Measurements from ENCODE around the gene IL1RAP. TPM values are rescaled to one million over a fixed set of nuclear protein-coding genes. Genes with fewer than 3 reads are reported as not detected.
A peak's percentile ranks its signal among the peaks of the same experiment; 100 is the strongest.

IL1RAP gene
- total RNA-seq, 1 donor from 2014 or later: 6.8 TPM

GRCh38 chr3:190560013-190560895 lies 46.4 kb downstream of the IL1RAP start:
- intact Hi-C loops (cut with DNase I): no loop called here
- no peak for DNase-seq (ENCODE audit: missing footprints)
- no peak for ATAC-seq

GRCh38 chr3:190562866-190563510 lies 49.1 kb downstream of the IL1RAP start:
- DNase-seq (ENCODE audit: missing footprints): no peak
- ATAC-seq: no peak
- intact Hi-C loops (cut with DNase I): no loop called here

DNA sequence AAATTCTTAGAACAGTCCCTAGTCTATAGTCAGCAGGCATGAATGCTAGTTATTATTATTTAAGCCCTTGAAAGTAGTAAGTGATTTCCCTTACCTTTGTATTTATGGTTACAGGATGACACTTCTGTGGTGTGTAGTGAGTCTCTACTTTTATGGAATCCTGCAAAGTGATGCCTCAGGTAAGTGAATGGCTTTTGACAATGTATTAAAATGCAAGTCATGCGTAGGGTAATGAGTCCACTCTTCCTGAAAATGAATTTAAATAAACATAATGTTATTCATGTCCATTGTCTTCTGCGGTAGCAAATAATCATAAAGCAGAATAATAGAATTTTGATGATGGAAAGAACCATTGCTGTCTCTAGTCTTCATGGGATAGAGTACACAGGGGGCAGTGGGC lies 50.3 kb downstream of the IL1RAP start:
- ATAC-seq: no peak
- intact Hi-C loops (cut with DNase I): no loop called here
- no peak for DNase-seq (ENCODE audit: missing footprints)

GRCh38 chr3:190566043-190566933 lies 52.4 kb downstream of the IL1RAP start:
- intact Hi-C loops (cut with DNase I): no loop called here

DNA sequence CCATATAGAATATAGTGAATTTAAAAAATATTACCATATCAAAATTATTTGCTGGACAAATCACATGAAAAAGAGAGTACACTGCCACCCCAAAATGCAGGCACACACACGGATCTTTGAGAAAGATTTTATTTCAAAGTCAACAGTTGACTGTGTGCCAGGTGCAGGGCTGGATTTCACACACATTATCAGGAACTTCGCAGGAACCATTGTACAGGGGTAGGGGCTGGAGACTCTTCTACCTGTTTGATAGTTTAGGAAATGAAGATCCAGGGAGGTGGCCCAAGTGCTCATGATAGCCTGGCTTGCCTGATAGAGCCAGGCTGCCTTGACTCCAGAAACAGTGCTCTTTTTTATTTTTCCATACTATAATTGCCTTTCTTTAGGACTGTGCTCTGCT lies 54.2 kb downstream of the IL1RAP start:
- intact Hi-C loops (cut with DNase I): no loop called here

More at GRCh38 chr3:190566043-190566933, 52.4 kb downstream of the IL1RAP start:
- peak; percentile 89 for ATAC-seq
- DNase-seq (ENCODE audit: missing footprints): peak; percentile 92

GRCh38 chr3:190574473-190574872 lies 60.6 kb downstream of the IL1RAP start:
- DNase-seq (ENCODE audit: missing footprints) (no peak), ATAC-seq (peak; percentile 44)
- intact Hi-C loops (cut with DNase I): no loop called here

More for the DNA sequence above, 54.2 kb downstream of the IL1RAP start:
- ATAC-seq (no peak), DNase-seq (ENCODE audit: missing footprints) (no peak)

DNA sequence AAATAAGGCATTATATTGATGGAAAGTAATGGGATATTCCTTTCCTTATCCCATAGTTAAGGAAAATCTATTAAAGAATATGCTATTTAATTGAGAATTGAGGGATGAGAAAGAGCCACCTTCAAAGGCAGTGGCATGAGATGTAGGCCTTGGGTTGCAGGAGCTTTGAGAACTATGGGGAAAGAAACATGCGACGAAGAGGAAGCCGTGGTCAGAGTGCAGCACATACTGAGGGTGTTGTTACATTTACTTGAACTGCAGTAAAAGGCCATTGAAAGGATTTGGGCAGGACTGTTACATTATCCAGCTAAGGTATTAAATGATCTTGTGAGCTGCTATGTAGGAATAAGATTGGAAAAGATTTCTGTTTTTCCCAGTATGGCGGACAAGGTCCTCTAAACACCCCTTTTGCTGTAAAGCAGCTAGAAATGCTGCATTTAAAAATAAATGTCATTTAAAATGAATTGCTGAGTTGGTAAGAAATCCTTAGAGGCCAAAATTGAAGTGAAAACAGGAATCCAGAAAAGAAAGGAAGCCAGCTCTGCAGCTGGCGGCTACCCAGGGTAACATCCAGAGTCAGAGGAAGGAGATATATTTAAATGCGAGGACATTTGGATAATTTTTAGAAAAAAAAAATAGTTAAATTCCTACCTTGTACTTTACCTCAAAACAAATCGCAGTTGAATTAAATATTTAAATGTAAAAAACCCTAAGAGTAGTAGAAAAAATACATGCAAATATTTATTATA lies 61.7 kb downstream of the IL1RAP start:
- ATAC-seq: peak; percentile 47
- intact Hi-C loops (cut with DNase I): no loop called here
- DNase-seq (ENCODE audit: missing footprints): no peak

- ATAC-seq (no peak), DNase-seq (ENCODE audit: missing footprints) (no peak)
- intact Hi-C loops (cut with DNase I): no loop called here
Observed at GRCh38 chr3:190577225-190577624, 63.3 kb downstream of the IL1RAP start.

GRCh38 chr3:190579514-190580137 lies 65.7 kb downstream of the IL1RAP start:
- ATAC-seq (no peak), DNase-seq (ENCODE audit: missing footprints) (no peak)
- intact Hi-C loops (cut with DNase I): no loop called here

DNA sequence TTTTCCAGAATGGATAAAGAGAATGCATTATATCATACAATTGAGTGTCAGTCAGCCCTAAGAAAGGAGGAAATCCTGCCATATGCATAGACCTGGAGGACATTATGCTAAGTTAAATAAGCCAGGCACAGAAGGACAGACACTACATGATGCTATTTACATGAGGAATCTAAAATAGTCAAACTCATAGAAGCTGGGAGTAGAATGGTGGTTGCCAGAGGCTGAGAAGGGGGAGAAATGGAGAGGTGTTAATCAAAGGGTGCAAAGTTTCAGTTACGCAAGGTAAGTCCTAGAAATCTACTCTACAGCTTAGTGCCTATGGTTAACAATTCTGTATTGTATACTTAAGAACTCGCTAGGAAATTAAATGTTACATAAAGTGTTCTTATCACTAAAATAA lies 66.5 kb downstream of the IL1RAP start:
- no peak for DNase-seq (ENCODE audit: missing footprints)
- intact Hi-C loops (cut with DNase I): no loop called here
- ATAC-seq: no peak

DNA sequence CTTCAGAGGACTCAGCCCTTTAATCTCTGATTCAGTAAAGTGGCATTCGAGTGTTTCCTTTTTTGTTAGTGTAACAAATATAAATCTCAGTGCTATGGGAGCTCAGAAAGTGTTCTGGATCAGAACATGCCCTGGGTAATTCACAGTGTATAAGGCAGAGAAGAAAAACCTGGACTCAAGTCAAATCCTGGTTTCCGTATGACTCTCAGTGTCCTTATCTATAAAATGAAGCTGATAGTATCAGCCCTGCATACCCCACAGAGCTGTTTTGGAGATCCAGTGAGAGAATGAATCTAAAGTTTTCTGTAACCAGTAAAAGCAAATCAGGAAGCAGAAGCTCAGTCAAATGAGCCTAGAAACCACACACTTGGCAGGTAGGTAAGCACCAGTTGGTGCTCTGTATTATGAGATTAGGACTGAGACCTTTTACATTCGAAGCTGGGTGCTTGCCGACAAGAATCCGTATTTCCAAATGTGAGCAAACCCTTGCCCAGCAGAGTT lies 67.2 kb downstream of the IL1RAP start:
- ATAC-seq (peak; percentile 71), DNase-seq (ENCODE audit: missing footprints) (no peak)
- intact Hi-C loops (cut with DNase I): no loop called here

- DNase-seq (ENCODE audit: missing footprints): no peak
- ATAC-seq: no peak
- intact Hi-C loops (cut with DNase I): no loop called here
Observed at GRCh38 chr3:190582667-190583066, 68.8 kb downstream of the IL1RAP start.

GRCh38 chr3:190585805-190586630 lies 72.1 kb downstream of the IL1RAP start:
- DNase-seq (ENCODE audit: missing footprints) (no peak), ATAC-seq (peak; percentile 27)
- intact Hi-C loops (cut with DNase I): no loop called here

DNA sequence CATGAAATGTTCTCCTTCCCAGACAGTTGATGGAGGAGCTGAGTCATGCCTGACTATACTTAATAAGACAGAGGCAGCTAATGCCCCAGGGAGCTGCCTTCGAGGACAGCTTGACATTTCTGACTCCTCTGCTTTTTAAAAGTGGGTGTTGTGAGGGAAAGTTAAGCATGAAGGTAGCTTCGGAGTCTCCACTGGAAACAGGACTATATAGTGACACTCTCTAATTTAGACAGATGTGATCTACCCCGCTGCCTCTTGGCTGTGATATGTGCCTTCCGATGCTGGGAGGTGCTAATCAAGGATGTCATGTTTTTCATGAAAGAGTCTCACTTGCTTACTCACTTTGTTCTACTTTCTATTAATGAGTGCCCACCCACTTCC lies 72.7 kb downstream of the IL1RAP start:
- intact Hi-C loops (cut with DNase I): no loop called here
- ATAC-seq (no peak), DNase-seq (ENCODE audit: missing footprints) (no peak)

GRCh38 chr3:190588570-190588969 lies 74.7 kb downstream of the IL1RAP start:
- ATAC-seq: no peak
- intact Hi-C loops (cut with DNase I): no loop called here
- DNase-seq (ENCODE audit: missing footprints): no peak

GRCh38 chr3:190589326-190589725 lies 75.4 kb downstream of the IL1RAP start:
- ATAC-seq (no peak), DNase-seq (ENCODE audit: missing footprints) (no peak)
- intact Hi-C loops (cut with DNase I): no loop called here

- no peak for DNase-seq (ENCODE audit: missing footprints)
- ATAC-seq: no peak
- intact Hi-C loops (cut with DNase I): no loop called here
Observed at GRCh38 chr3:190591080-190591479, 77.2 kb downstream of the IL1RAP start.

All from Right ventricle myocardium inferior (tissue), 1 donor.